Osteoblast (primary cell): ENCODE results near the gene ZIC1. TPM values are rescaled to one million over a fixed set of nuclear protein-coding genes. Genes with fewer than 3 reads are reported as not detected.

Experiments
- DNase-seq: peaks from one replicate; pipeline ENCODE4 v3.0.0; 2011; ENCODE audit warnings: low spot score, mixed read lengths; ENCODE audit not compliant: insufficient read length; ENCODE audit errors: missing footprints
- H2AFZ ChIP-seq: 2 replicates; pipeline ENCODE4 v1.6.0; 2011; ENCODE audit warnings: mild to moderate bottlenecking, low read length
- H3K27ac ChIP-seq: 2 replicates; pipeline ENCODE4 v1.5.1; 2011; ENCODE audit warnings: mild to moderate bottlenecking, low read depth, low read length, moderate library complexity
- H3K27me3 ChIP-seq: 2 replicates; pipeline ENCODE4 v1.6.0; 2012; ENCODE audit warnings: mild to moderate bottlenecking, control low read depth, inconsistent platforms, low read length, moderate library complexity; ENCODE audit not compliant: insufficient read depth
- H3K36me3 ChIP-seq: 2 replicates; pipeline ENCODE4 v1.5.1; 2011; ENCODE audit warnings: mild to moderate bottlenecking, low read length, control low read depth, moderate library complexity; ENCODE audit not compliant: insufficient read depth
- H3K4me1 ChIP-seq: 2 replicates; pipeline ENCODE4 v1.5.1; 2011; ENCODE audit warnings: mild to moderate bottlenecking, low read length, control low read depth, moderate library complexity; ENCODE audit not compliant: insufficient read depth
- H3K4me2 ChIP-seq: 2 replicates; pipeline ENCODE4 v1.6.0; 2011; ENCODE audit warnings: mild to moderate bottlenecking, low read length; ENCODE audit not compliant: insufficient read depth
- H3K4me3 ChIP-seq: fragments of 200-600 bp; sonication (generic); 3 replicates; pipeline ENCODE4 v1.5.1; 2012; ENCODE audit warnings: mild to moderate bottlenecking, low read length, inconsistent platforms; ENCODE audit not compliant: insufficient read depth
- H3K79me2 ChIP-seq: 2 replicates; pipeline ENCODE4 v1.6.0; 2012; ENCODE audit warnings: mild to moderate bottlenecking, low read length, control low read depth, inconsistent platforms; ENCODE audit not compliant: insufficient read depth
- H3K9me3 ChIP-seq: 2 replicates; pipeline ENCODE4 v1.5.1; 2011; ENCODE audit warnings: low read depth, low read length, control low read depth
- H4K20me1 ChIP-seq: 2 replicates; pipeline ENCODE4 v1.6.0; 2012; ENCODE audit warnings: mild to moderate bottlenecking, low read length, control low read depth; ENCODE audit not compliant: insufficient read depth
- total RNA-seq: library from RNA; depleted of rRNA; stranded (reverse); fragments of >200 nt; gene quantifications from 2 replicates; pipeline ENCODE4 v1.2.3, GENCODE V29; 2012
- TF ChIP-seq, protein P1 (sequence below): IDR thresholded peaks from 2 replicates; pipeline ENCODE4 v1.5.1; 2011; ENCODE audit warnings: mild to moderate bottlenecking, low read depth, low read length, moderate library complexity; ENCODE audit errors: extremely low read depth

ZIC1 gene
- total RNA-seq, 1 donor: 3.6 TPM

- Histone ChIP-seq H4K20me1 (no peaks in the 10 kb centered on the region), H3K4me2 (no peak overlapping the region), H3K9me3 (no peaks in the 10 kb centered on the region), H3K36me3 (no peaks in the 10 kb centered on the region), H3K4me3 (no peak overlapping the region), H2AFZ (no peak overlapping the region), H3K27me3 (peaks cover 38% of the 10 kb centered on the region), H3K79me2 (no peaks in the 10 kb centered on the region), H3K4me1 (no peaks in the 10 kb centered on the region), H3K27ac (no peak overlapping the region)
- TF ChIP-seq, protein P1, sequence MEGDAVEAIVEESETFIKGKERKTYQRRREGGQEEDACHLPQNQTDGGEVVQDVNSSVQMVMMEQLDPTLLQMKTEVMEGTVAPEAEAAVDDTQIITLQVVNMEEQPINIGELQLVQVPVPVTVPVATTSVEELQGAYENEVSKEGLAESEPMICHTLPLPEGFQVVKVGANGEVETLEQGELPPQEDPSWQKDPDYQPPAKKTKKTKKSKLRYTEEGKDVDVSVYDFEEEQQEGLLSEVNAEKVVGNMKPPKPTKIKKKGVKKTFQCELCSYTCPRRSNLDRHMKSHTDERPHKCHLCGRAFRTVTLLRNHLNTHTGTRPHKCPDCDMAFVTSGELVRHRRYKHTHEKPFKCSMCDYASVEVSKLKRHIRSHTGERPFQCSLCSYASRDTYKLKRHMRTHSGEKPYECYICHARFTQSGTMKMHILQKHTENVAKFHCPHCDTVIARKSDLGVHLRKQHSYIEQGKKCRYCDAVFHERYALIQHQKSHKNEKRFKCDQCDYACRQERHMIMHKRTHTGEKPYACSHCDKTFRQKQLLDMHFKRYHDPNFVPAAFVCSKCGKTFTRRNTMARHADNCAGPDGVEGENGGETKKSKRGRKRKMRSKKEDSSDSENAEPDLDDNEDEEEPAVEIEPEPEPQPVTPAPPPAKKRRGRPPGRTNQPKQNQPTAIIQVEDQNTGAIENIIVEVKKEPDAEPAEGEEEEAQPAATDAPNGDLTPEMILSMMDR: no peak
- DNase-seq: no peak
Observed at GRCh38 chr3:147428326-147428725, 19.2 kb downstream of the ZIC1 start.

GRCh38 chr3:147428754-147429153 is 19.6 kb downstream of the ZIC1 start:
- Histone ChIP-seq H4K20me1 (no peaks in the 10 kb centered on the region), H3K4me3 (no peak overlapping the region), H3K4me1 (no peaks in the 10 kb centered on the region), H3K36me3 (no peaks in the 10 kb centered on the region), H3K27ac (no peak overlapping the region), H3K27me3 (peaks cover 34% of the 10 kb centered on the region), H2AFZ (no peak overlapping the region), H3K9me3 (no peaks in the 10 kb centered on the region), H3K4me2 (no peak overlapping the region), H3K79me2 (no peaks in the 10 kb centered on the region)
- DNase-seq: no peak
- TF ChIP-seq, protein P1: no peak

DNA sequence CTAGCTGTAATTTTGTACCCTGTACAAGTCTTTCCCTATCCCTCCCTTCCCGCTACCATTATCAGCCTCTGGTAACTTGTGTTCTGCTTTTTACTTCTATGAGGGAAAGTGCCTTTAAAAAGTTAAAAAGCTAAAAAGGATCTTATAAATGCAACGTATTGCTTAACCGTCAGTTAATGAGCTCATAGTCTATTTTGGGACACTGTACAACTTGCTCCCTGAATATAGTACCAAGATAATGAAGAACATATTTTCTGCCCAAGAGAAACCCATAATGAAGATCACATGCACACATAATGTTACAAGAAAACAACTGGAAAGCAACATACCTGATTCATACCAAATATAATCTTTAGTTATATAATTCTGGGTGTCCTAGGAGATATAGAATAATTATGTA is 22.6 kb downstream of the ZIC1 start:
- Histone ChIP-seq H3K36me3 (no peaks in the 10 kb centered on the region), H3K4me3 (no peak overlapping the region), H3K4me1 (no peaks in the 10 kb centered on the region), H2AFZ (no peak overlapping the region), H4K20me1 (no peaks in the 10 kb centered on the region), H3K4me2 (no peak overlapping the region), H3K27ac (no peak overlapping the region), H3K79me2 (no peaks in the 10 kb centered on the region), H3K27me3 (peaks cover 10% of the 10 kb centered on the region), H3K9me3 (no peaks in the 10 kb centered on the region)
- TF ChIP-seq, protein P1: no peak
- DNase-seq: no peak

- no peaks in the 10 kb centered on the region for H3K4me1 ChIP-seq
- no peaks in the 10 kb centered on the region for H3K36me3 ChIP-seq
- H2AFZ ChIP-seq: no peak overlapping the region
- no peaks in the 10 kb centered on the region for H3K27me3 ChIP-seq
- H3K79me2 ChIP-seq: no peaks in the 10 kb centered on the region
- DNase-seq: no peak
- H3K9me3 ChIP-seq: no peaks in the 10 kb centered on the region
- H3K4me3 ChIP-seq: no peak overlapping the region
- H3K4me2 ChIP-seq: no peak overlapping the region
- TF ChIP-seq, protein P1: no peak
- no peak overlapping the region for H3K27ac ChIP-seq
- H4K20me1 ChIP-seq: no peaks in the 10 kb centered on the region
Observed at GRCh38 chr3:147447224-147447623, 38.1 kb downstream of the ZIC1 start.
